Gastrocnemius medialis (tissue), 4 donors: Measurements from ENCODE around the gene MEX3A. TPM values are rescaled to one million over a fixed set of nuclear protein-coding genes. Genes with fewer than 3 reads are reported as not detected.

ENCODE experiments used
- ATAC-seq, 2 donors: fragments of 150-250 bp; one replicate each; pipeline ENCODE4 v1.9.1; 2016
- DNase-seq, 2 donors: peaks; one replicate each; pipeline ENCODE4 v3.0.0-alpha.2; 2019
- H3K27ac ChIP-seq, 4 donors: fragments of 200-600 bp; sonication (generic); 1 replicate in 1 of 4; 2 replicates in 3 of 4; pipeline ENCODE4 v1.5.1; 2016 to 2018; ENCODE audit warnings: mild to moderate bottlenecking in 2 of 4, moderate library complexity in 1 of 4
- H3K27me3 ChIP-seq, 3 donors: fragments of 200-600 bp; sonication (generic) in 2 of 3; 1 replicate in 1 of 3; 2 replicates in 2 of 3; pipeline versions ENCODE4 v1.5.1 to v1.6.0; 2016 to 2019; ENCODE audit warnings: mild to moderate bottlenecking in 1 of 3, moderate library complexity in 1 of 3
- H3K36me3 ChIP-seq, 2 donors: fragments of 200-600 bp; sonication (generic) in 1 of 2; one replicate each; pipeline ENCODE4 v1.5.1; 2017 to 2018
- H3K4me1 ChIP-seq, 2 donors: fragments of 200-600 bp; sonication (generic) in 1 of 2; one replicate each; pipeline ENCODE4 v1.5.1; 2016 to 2017; ENCODE audit warnings: mild to moderate bottlenecking in 2 of 2
- H3K4me3 ChIP-seq, 4 donors: fragments of 200-600 bp; sonication (generic) in 3 of 4; 1 replicate in 1 of 4; 2 replicates in 3 of 4; pipeline ENCODE4 v1.5.1; 2016 to 2019; ENCODE audit warnings: mild to moderate bottlenecking in 2 of 4
- H3K9me3 ChIP-seq, 3 donors: fragments of 200-600 bp; sonication (generic) in 2 of 3; 1 replicate in 1 of 3; 2 replicates in 2 of 3; pipeline ENCODE4 v1.5.1; 2016 to 2019
- CTCF ChIP-seq, 5 experiments: fragments of 450-650 bp in 3 of 5; fragments of 200-600 bp in 2 of 5; sonication (generic) in 2 of 5; IDR thresholded peaks in 4 of 5; conservative IDR thresholded peaks in 1 of 5; 1 replicate in 4 of 5; 2 replicates in 1 of 5; pipeline ENCODE4 v1.5.1; 2016 to 2019; ENCODE audit warnings: antibody characterized with exemption in 5 of 5, mild to moderate bottlenecking in 3 of 5, moderate library complexity in 3 of 5
- POLR2A ChIP-seq, 2 donors: fragments of 450-650 bp; IDR thresholded peaks; one replicate each; pipeline ENCODE4 v1.6.1; 2017; ENCODE audit warnings: antibody characterized with exemption in 2 of 2, mild to moderate bottlenecking in 2 of 2, moderate library complexity in 2 of 2
- in situ Hi-C, 4 donors: fragments of 200-750 bp; cut with MboI; loops; one replicate each; pipeline versions ENCODE4 v1.15.0 to v1.8.0; 2017; ENCODE audit warnings: low sequenced_read_pairs in 4 of 4
- intact Hi-C: fragments of 100-400 bp; cut with DNase I; formaldehyde crosslinking; loops from one replicate; pipeline ENCODE4 v1.15.1; 2023; ENCODE audit warnings: low total_unique reads
- total RNA-seq, 4 donors: library from RNA; depleted of rRNA; stranded (reverse); fragments of >200 nt; gene quantifications; one replicate each; pipeline versions ENCODE4 v1.1.0 to v1.2.3, GENCODE V29; 2016

The MEX3A gene
- total RNA-seq, 4 donors from 2014 or later = not detected

GRCh38 chr1:156090138-156090839 lies 8.0 kb upstream of the MEX3A start:
- no peak overlapping the region for H3K4me3 ChIP-seq
- no peak for TF ChIP-seq POLR2A (IDR thresholded peaks at IDR 0.05)
- peak in 1 of 5 experiments; percentile 69 for TF ChIP-seq CTCF (IDR thresholded peaks at IDR 0.05 in 4 of 5, conservative IDR thresholded peaks at IDR 0.05 in 1 of 5)
- no peaks in the 10 kb centered on the region for H3K36me3 ChIP-seq
- H3K4me1 ChIP-seq = no peaks in the 10 kb centered on the region
- H3K9me3 ChIP-seq = no peaks in the 10 kb centered on the region
- ATAC-seq (peak; percentile 14 to 23), DNase-seq (no peak)
- in situ Hi-C loops = loop anchor here in 3 of 4 donors (5.0 kb wide), 2 partner anchors 42 to 132 kb away; no protein-coding TSS in a partner anchor
- intact Hi-C loops = loop anchor here (1.0 kb wide), 1 partner anchor 135 kb away; no protein-coding TSS in a partner anchor
- H3K27me3 ChIP-seq = no peaks in the 10 kb centered on the region
- no peak overlapping the region for H3K27ac ChIP-seq

GRCh38 chr1:156089704-156090103 lies 7.4 kb upstream of the MEX3A start:
- ATAC-seq = no peak
- H3K36me3 ChIP-seq = no peaks in the 10 kb centered on the region
- no peak for DNase-seq
- H3K27ac ChIP-seq = no peak overlapping the region
- H3K4me3 ChIP-seq = no peak overlapping the region
- intact Hi-C loops (loop anchor here (1.0 kb wide), 1 partner anchor 136 kb away; no protein-coding TSS in a partner anchor), in situ Hi-C loops (loop anchor here (5.0 kb wide), 3 partner anchors 43 to 138 kb away; no protein-coding TSS in a partner anchor)
- H3K27me3 ChIP-seq = no peaks in the 10 kb centered on the region
- no peaks in the 10 kb centered on the region for H3K9me3 ChIP-seq
- TF ChIP-seq POLR2A (IDR thresholded peaks at IDR 0.05) = no peak
- TF ChIP-seq CTCF (IDR thresholded peaks at IDR 0.05 in 4 of 5, conservative IDR thresholded peaks at IDR 0.05 in 1 of 5) = no peak
- H3K4me1 ChIP-seq = no peaks in the 10 kb centered on the region

- peaks cover 3 to 14% of the 10 kb centered on the region in 2 donors for H3K4me1 ChIP-seq
- TF ChIP-seq POLR2A (IDR thresholded peaks at IDR 0.05) (no peak), CTCF (IDR thresholded peaks at IDR 0.05 in 4 of 5, conservative IDR thresholded peaks at IDR 0.05 in 1 of 5) (no peak)
- no peak overlapping the region for H3K4me3 ChIP-seq
- H3K36me3 ChIP-seq = no peaks in the 10 kb centered on the region
- DNase-seq (no peak), ATAC-seq (no peak)
- in situ Hi-C loops (loop anchor here in 1 of 4 donors (5.0 kb wide), 1 partner anchor 141 kb away; no protein-coding TSS in a partner anchor), intact Hi-C loops (no loop called here)
- H3K27ac ChIP-seq = no peak overlapping the region
- no peaks in the 10 kb centered on the region for H3K9me3 ChIP-seq
- H3K27me3 ChIP-seq = peaks cover 0 to under 1% (median 0%) of the 10 kb centered on the region in 3 donors
These were observed 4.0 kb upstream of the MEX3A start for GRCh38 chr1:156086256-156086662.

GRCh38 chr1:156083800-156084790 lies 1.8 kb upstream of the MEX3A start:
- in situ Hi-C loops = no loop called here
- ATAC-seq = no peak

More at GRCh38 chr1:156083800-156084790, 1.8 kb upstream of the MEX3A start:
- Histone ChIP-seq H3K36me3 (no peaks in the 10 kb centered on the region), H3K9me3 (no peaks in the 10 kb centered on the region), H3K27ac (no peak overlapping the region), H3K27me3 (peaks cover 0 to 5% (median 0%) of the 10 kb centered on the region in 3 donors), H3K4me1 (peaks cover 3 to 14% of the 10 kb centered on the region in 2 donors), H3K4me3 (no peak overlapping the region)
- intact Hi-C loops = no loop called here
- DNase-seq = no peak
- TF ChIP-seq CTCF (IDR thresholded peaks at IDR 0.05 in 4 of 5, conservative IDR thresholded peaks at IDR 0.05 in 1 of 5) (no peak), POLR2A (IDR thresholded peaks at IDR 0.05) (no peak)
